C4-2B (cell line): Measurements from ENCODE around the gene SPNS1.
"Not testable (repeated sequence)": the region's sequence is repeated elsewhere in the genome, so short reads cannot be mapped to it uniquely, and the experiment has no call there.

Source experiments
- CTCF ChIP-seq: fragments of 450-650 bp; conservative IDR thresholded peaks from 2 replicates; pipeline ENCODE4 v1.5.1; 2017; ENCODE audit warnings: mild to moderate bottlenecking
- ZFX ChIP-seq: fragments of 450-650 bp; IDR thresholded peaks from 2 replicates; pipeline ENCODE4 v1.6.1; 2017

- TF ChIP-seq CTCF, ZFX: not testable (repeated sequence)
Observed at GRCh38 chr16:29004496-29005139, 30.0 kb downstream of the SPNS1 start.
